Loucy (cell line): ENCODE results near the gene SERGEF.

ENCODE experiments used
- CTCF ChIP-seq: fragments of 200-600 bp; sonication (generic); conservative IDR thresholded peaks from 2 replicates; pipeline ENCODE4 v1.5.1; 2014; ENCODE audit warnings: mild to moderate bottlenecking, antibody characterized with exemption, low read length
- EZH2phosphoT487 ChIP-seq: fragments of 200-600 bp; IDR thresholded peaks from 2 replicates; pipeline ENCODE4 v1.6.1; 2018; ENCODE audit warnings: antibody characterized with exemption, mild to moderate bottlenecking, moderate library complexity, borderline replicate concordance

GRCh38 chr11:18010121-18010670, 2.7 kb downstream of the SERGEF start:
- TF ChIP-seq CTCF (peak; percentile 50), EZH2phosphoT487 (no peak)
